ENCODE data around the gene PSMA4.
A peak's percentile ranks its signal among the peaks of the same experiment; 100 is the strongest.
"Not testable (repeated sequence)": the region's sequence is repeated elsewhere in the genome, so short reads cannot be mapped to it uniquely, and the experiment has no call there.

The PSMA4 gene

DNA sequence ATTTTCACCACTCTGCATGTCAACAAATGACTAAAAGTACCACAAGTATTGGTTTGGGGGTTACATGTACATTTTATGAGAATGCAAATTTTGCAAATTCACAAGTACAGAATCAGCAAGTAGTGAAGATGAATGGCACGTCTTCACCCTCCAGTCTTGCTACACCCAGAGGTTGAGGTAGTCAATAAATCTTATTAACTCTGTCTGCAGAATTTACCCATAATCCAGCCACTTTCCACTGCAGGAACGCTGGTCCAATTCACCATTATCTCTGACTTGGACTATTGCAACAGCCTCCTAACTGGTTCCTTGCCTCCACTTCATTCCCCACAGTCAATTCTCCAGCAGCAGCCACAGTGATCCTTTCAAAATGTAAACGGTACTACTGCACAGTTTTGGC is 10.6 kb downstream of the PSMA4 start:
- no peak for DNase-seq (ENCODE audit: low spot score)

DNA sequence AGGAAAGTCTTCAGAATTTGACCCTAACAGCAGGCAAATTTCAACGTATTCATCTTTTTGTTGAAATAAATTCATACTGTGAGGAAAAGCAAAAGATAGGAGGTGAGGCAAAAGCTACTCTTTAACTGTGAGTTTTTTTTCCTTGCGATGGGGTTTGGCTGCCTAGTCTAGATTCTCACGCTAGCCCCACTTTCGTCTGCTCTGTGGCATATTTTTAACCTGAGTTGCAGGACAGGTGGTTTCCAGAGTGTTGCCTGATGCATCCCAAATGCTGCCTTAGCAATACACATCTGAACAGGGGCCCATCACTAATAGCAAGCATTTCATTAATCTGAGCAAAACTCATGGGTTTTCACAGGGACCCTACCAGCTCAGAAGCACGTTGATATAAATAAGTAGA is 11.7 kb downstream of the PSMA4 start:
- no peak for DNase-seq (ENCODE audit: low spot score)
- no peak for FAIRE-seq

More for the DNA sequence above, 10.6 kb downstream of the PSMA4 start:
- FAIRE-seq: no peak

DNA sequence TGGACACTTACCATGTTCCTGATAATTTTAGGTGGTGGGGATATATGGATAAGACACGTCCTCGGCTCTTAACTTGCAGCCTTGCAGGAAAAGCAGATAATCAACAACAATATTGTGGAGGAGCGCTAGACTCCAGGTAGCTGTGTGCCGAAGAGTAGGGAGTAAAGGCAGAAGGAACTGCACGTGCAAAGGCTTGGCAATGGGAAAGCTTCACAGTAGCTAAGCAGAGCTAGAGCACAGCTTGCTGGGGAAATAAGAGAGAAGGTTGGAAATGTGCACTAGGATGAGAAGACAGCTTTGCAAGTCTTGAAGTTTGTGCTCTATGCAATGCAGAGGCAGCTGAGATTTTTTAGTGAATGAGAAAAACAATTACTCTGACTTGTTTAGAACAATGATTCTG is 12.4 kb downstream of the PSMA4 start:
- DNase-seq (ENCODE audit: low spot score) (no peak), FAIRE-seq (no peak)

DNA sequence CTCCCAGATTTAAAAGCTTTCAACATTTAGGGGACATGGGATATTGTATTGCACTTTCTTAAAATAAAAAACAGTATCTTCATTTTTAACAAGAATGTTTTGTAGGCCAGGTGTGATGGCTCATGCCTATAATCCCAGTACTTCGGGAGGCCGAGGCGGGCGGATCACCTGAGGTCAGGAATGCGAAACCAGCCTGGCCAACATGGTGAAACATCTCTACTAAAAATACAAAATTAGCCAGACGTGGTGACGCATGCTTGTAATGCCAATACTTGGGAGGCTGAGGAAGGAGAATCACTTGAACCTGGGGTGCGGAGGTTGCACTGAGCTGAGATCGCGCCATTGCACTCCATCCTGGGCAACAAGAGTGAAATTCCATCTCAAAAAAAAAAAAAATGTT is 20.0 kb downstream of the PSMA4 start:
- not testable (repeated sequence) for DNase-seq (ENCODE audit: low spot score); FAIRE-seq

DNA sequence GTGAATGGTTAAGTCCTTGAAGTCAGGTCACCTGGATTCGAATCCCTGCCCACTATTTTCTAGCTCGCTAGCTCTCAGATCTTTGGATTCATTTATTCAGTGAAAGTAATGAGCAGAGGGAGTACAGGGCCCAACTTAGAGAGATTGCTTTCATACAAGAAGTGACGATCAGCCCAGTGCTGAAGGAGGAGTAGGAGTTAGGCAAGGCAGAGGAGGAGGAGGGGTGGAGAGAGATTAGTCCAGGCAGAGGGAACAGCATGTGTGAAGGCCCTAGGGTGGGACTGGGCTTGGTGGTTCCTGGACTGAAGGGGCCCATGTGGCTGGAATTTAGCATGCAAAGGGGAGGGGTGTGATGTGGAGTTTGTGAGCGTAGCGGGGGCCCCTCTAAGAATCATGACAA is 21.2 kb downstream of the PSMA4 start:
- DNase-seq (ENCODE audit: low spot score) (no peak), FAIRE-seq (no peak)

DNA sequence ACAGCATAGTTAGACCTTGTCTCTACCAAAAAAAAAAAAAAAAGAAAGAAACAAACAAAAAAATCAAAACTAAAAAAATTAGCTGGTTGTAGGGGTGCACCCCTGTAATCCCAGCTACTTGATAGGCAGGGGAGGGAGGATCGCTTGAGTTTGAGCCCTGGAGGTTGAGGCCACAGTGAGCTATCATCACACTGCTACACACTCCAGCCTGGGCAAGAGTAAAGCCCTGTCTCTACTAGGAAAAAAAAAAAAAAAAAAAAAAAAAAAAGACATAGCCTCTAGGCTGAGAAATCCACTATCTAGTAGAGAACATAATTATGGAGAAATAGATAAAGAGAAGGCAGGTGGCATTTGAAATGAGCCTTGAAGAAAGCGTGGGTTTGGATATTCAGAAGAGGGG is 22.8 kb downstream of the PSMA4 start:
- FAIRE-seq (no peak), DNase-seq (ENCODE audit: low spot score) (no peak)

DNA sequence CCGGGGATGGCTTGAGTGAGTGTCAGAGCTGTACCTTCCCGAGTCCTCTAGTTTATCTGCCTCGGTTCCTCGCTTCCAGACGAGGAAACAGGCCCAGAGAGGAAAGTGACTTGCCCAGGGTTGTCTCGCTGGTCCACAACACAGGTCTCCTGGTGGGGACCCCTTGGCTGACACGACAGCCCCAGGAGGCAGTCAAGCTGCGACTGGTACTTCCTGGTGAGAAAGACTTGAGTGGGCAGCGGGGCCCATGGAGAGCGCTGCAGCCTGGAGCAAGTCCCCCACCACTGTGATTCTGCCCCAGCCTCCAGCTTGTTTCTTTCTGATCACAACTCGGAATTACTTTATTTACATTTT is 24.5 kb downstream of the PSMA4 start:
- FAIRE-seq (no peak), DNase-seq (ENCODE audit: low spot score) (no peak)

DNA sequence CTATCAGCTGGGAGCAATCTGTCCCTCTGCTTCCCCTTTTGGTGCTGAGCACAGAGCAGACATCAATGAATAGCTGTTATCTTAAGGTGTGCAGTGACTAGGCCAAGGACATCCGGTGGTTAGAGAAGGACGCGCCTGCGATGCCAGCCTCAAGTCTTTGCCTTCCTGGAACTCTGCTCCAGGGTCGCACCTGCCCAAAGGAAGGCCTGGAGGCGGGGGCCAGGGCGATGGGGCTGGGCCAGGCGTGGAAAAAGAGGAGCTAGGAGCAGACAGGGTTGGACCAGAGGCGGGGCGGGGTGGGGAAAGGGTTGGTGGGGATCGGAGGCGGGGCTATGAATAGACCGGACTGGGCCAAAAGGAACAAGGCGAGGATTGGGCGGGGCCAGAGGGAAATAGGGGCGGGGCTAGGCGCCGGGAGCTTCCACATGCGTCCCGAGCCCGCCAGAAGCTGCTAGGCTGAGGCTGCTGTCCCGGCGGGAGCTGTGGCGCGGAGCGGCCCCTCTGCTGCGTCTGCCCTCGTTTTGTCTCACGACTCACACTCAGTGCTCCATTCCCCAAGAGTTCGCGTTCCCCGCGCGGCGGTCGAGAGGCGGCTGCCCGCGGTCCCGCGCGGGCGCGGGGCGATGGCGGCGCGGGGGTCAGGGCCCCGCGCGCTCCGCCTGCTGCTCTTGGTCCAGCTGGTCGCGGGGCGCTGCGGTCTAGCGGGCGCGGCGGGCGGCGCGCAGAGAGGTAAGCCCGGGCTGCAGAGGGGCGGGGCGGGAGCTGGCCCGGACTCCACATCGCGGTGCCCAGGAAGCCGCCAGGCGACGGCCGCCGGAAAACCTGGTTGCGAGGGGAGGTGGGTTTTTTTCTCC is 25.1 kb downstream of the PSMA4 start, which contains the start of gene CHRNA5:
TSS of gene CHRNA5 (plus strand) at position 424 of the 854 bp plus-strand sequence. CDS start at position 624, 200 bp downstream.
- DNase-seq (ENCODE audit: low spot score) (peak; percentile 90), FAIRE-seq (peak; percentile 37)

DNA sequence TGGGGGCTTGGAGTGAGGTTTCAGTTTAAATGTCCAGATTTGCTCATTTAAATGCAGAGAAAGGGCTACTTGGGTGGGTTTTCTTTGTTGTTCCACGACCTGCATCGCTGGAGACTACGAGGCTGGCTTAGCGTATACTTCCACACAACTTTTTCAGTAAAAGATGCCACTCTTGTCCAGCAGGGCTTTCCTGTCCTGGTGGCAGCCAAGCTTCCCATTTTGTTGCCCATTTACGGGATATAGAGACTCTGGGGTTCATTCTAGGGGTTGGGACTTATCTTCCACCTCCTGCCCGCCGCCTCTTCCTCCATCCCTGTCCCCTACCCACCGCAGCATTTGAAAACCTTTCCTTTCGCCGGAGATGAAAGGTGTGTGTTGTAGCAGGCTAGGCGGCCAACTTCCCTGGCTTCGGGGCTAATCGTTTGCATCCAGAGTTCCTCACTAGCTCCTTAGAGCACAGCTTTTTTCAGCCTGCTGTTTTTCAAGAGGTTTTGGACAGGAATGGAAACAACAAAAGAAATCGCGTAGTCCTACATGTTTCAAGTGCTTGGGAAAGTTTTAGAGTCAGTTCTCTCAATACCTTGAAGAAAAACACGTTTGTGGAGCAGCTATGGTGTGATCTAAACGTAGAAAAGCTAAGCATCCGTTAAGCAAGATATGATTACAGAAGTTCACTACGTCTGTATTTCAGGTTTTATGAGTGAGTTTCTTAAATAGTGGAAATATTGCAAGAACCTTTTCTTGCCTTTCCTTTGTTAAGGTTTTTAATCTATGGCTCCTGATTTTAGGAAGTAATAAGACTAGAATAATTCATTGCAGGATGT is 25.9 kb downstream of the PSMA4 start:
- FAIRE-seq (peak; percentile 20), DNase-seq (ENCODE audit: low spot score) (peak; percentile 57)

DNA sequence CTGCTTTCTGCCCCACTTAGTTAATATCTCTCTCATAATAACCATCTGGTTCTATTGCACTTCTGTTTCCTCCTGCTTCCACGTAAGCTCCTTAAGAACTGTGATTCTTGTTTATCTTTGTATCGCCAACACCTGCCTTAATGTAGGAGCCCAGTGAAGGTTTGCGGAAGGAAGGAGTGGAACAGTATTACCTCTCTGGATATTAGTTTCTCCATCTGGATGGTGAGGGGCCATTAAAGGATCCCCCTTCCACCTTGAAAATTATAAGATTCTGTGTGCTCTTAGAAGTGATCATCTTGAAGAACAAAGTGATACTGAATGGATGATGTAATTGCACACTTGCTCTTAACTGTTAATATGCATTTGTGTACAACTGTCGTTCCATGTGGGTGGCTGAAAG is 27.3 kb downstream of the PSMA4 start:
- DNase-seq (ENCODE audit: low spot score) (no peak), FAIRE-seq (no peak)

DNA sequence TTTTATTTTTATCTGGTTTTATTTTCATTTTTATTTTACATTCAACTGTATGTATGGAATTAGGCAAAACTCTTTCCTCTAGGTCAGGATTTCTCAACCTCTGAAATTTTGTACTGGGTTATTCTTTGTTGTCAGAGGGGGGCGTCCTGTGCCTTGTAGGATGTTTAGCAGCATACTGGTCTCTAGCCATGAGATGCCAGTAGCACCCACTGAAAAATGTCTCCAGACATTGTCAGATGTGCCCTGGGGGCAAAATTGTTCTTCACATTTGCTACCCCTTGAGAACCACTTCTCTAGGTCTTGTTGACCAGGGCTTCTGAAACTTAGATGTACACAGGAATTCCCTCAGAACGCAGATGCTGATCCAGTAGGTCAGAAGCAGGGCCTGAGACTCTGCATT is 30.5 kb downstream of the PSMA4 start:
- DNase-seq (ENCODE audit: low spot score) (no peak), FAIRE-seq (no peak)

DNA sequence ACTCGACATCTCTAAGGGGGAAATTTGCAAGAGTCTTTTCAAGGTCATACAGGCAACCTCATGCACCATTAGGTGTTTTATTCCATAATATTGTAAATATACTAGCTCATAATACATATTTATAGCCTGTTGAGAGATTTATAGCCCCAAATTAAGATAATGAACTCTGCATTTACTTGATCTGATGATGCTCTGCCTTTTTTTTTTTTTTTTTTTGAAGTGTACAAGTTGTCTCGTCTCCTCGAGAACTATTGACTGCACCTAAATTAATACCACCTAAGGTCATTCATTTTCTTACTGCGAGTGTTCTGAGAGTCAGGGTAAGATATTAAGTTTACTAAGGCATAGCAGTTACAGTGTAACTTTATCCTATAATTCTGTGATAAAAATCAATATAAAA is 31.1 kb downstream of the PSMA4 start:
- DNase-seq (ENCODE audit: low spot score) (no peak), FAIRE-seq (no peak)

DNA sequence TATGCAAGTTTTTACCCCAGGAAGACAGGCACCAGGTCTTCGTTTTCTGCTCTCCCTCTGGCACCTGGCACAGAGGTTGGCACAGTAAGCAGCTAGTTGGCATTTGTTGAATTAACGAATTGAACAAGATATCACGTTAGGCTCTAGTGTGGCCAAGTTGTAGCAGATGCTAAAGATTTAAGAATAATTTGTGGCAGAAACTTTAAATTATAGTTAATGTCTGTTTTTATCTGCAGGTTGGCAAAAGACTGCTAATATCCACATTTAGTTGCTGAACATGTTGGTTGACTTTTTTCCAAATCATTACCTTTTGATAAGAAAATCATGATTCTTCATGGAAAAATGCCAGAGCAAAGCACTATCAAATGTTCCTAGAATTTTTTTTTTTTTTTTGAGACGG is 33.2 kb downstream of the PSMA4 start:
- DNase-seq (ENCODE audit: low spot score): no peak
- FAIRE-seq: no peak

DNA sequence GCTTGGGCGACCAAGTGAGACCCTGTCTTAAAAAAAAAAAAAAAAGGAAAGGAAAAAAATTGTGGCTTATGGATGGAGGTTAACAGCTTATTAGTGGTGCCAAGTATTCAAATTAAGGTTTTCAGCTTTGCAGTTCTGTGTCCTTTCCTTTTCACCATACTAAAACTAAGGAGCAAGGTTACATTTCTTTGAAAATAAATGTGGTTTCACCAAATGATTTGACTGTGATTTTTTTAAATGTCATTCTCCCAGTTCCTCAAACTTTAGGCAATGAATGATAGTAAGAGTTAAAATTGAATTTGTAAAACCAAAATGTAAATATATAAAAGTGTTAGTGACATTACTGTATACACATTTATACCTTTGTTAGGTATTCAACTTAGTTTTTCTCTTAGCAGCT is 34.7 kb downstream of the PSMA4 start:
- DNase-seq (ENCODE audit: low spot score): no peak
- FAIRE-seq: no peak

DNA sequence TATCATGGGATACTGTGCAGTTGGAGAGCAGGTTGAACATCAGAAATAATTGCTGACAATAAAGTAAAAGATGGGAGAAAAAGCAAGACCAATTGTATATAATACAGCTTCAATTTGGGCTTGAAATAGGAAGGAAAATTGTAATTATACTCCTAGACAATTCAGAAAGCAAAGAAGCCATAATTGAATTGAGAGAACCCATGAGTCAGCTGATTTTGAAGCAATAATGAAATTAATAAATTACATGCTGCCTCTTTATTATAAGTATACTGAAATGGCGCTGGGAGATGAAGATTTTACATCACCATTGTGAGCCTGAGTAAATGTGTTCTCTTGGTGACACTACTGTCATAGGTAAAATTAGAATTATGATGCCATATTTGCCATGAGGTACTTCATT is 57.3 kb downstream of the PSMA4 start:
- FAIRE-seq (no peak), DNase-seq (ENCODE audit: low spot score) (no peak)

DNA sequence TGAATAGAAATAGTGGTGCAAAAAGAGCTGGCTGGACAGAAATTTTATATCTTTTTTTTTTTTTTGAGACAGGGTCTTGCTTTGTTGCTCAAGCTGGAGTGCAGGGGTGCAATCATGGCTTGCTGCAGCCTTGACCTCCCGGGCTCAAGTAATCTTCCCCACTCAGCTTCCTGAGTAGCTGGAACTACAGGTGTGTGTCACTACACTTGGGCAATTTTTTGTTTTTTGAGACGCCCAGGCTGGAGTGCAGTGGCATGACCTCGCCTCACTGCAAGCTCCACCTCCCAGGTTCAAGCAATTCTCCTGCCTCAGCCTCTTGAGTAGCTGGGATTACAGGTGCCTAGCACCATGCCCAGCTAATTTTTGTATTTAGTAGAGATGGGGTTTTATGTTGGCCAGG is 58.1 kb downstream of the PSMA4 start:
- FAIRE-seq (no peak), DNase-seq (ENCODE audit: low spot score) (no peak)

DNA sequence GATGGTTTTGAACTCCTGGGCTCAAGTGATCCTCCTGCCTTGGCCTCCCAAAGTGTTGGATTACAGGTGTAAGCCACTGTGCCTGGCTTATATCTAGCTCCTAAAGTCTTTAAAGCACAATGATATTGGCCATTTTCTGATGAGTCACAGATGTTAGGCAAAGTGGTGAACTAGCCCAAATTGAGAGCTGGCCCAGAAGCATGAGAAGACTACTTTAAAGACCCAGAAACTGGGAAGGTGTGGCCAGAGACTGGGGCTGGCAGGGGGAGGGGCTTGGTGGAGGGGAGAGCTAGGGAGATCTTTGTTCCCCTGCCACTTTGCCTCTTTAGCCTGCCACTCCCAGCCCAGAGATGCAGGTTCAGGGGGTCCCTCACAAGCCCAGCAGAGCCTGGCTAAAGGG is 58.9 kb downstream of the PSMA4 start:
- FAIRE-seq: no peak

More for the DNA sequence above, 58.9 kb downstream of the PSMA4 start:
- no peak for DNase-seq (ENCODE audit: low spot score)

All from urothelium cell line (cell line).